HEK293T (cell line): ENCODE measurements around the gene SBNO2.

Source experiments
- BHLHE40 ChIP-seq: fragments of 450-650 bp; IDR thresholded peaks from 2 replicates; pipeline ENCODE4 v1.6.1; 2016; ENCODE audit warnings: mild to moderate bottlenecking, moderate library complexity, borderline replicate concordance
- ELF4 ChIP-seq: fragments of 450-650 bp; IDR thresholded peaks from 2 replicates; pipeline ENCODE4 v1.6.1; 2017; ENCODE audit warnings: antibody characterized with exemption
- FOXA1 ChIP-seq: fragments of 450-650 bp; IDR thresholded peaks from 2 replicates; pipeline ENCODE4 v1.6.1; 2016; ENCODE audit warnings: mild to moderate bottlenecking
- FOXK2 ChIP-seq: fragments of 450-650 bp; IDR thresholded peaks from 2 replicates; pipeline ENCODE4 v1.6.1; 2016; ENCODE audit warnings: mild to moderate bottlenecking
- FOXM1 ChIP-seq: fragments of 450-650 bp; IDR thresholded peaks from 2 replicates; pipeline ENCODE4 v1.6.1; 2017; ENCODE audit warnings: mild to moderate bottlenecking, borderline replicate concordance
- HDGF ChIP-seq: fragments of 450-650 bp; IDR thresholded peaks from 2 replicates; pipeline ENCODE4 v1.6.1; 2017; ENCODE audit warnings: antibody characterized with exemption, borderline replicate concordance
- L3MBTL2 ChIP-seq: fragments of 450-650 bp; conservative IDR thresholded peaks from 2 replicates; pipeline ENCODE4 v1.6.1; 2016; ENCODE audit warnings: mild to moderate bottlenecking
- LEF1 ChIP-seq: fragments of 450-650 bp; IDR thresholded peaks from 2 replicates; pipeline ENCODE4 v1.6.1; 2017; ENCODE audit warnings: mild to moderate bottlenecking, borderline replicate concordance
- NFRKB ChIP-seq: fragments of 450-650 bp; IDR thresholded peaks from 2 replicates; pipeline ENCODE4 v1.6.1; 2016; ENCODE audit warnings: mild to moderate bottlenecking, moderate library complexity
- PKNOX1 ChIP-seq: fragments of 450-650 bp; IDR thresholded peaks from 2 replicates; pipeline ENCODE4 v1.6.1; 2016
- SP1 ChIP-seq: fragments of 450-650 bp; IDR thresholded peaks from 2 replicates; pipeline ENCODE4 v1.6.1; 2017
- SUZ12 ChIP-seq: fragments of 450-650 bp; IDR thresholded peaks from 2 replicates; pipeline ENCODE4 v1.6.1; 2016; ENCODE audit warnings: mild to moderate bottlenecking
- ZNF384 ChIP-seq: fragments of 450-650 bp; IDR thresholded peaks from 2 replicates; pipeline ENCODE4 v1.6.1; 2016

GRCh38 chr19:1064661-1065605 lies 109.1 kb downstream of the SBNO2 start:
- TF ChIP-seq BHLHE40 (no peak), FOXK2 (no peak), SUZ12 (no peak), FOXA1 (no peak), ELF4 (no peak), SP1 (no peak), PKNOX1 (no peak), HDGF (no peak), FOXM1 (no peak), L3MBTL2 (peak; percentile 69), ZNF384 (no peak), NFRKB (no peak), LEF1 (0 out of 2 replicates have a peak, but pooled peaks have one; percentile 44)
